Inferior parietal cortex (tissue), 1 donor: Measurements from ENCODE around the gene GLI3.

Source experiments
- DNase-seq: peaks from one replicate; pipeline ENCODE4 v3.0.0-alpha.2; 2016; ENCODE audit errors: extremely low spot score

The GLI3 gene

DNA sequence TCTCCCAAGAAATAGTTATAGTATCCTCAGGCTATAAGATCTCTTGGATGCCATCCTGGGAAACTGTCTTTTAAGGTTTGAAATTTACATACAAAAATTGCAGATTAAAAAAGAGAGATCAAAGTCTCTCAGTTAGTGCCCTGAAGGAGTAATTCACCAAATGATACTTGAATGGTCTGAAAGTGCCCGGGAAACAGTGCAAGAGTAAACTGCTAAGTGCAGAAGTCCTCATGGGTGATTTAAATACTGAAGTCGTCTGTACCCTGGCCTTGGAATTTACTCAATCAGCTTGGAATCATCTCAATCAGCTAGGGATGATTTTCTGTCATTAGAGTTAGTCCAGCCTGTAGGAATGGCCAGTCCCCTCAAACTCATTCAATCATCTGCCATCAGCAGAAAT, 155.3 kb downstream of the GLI3 start:
- no peak for DNase-seq

DNA sequence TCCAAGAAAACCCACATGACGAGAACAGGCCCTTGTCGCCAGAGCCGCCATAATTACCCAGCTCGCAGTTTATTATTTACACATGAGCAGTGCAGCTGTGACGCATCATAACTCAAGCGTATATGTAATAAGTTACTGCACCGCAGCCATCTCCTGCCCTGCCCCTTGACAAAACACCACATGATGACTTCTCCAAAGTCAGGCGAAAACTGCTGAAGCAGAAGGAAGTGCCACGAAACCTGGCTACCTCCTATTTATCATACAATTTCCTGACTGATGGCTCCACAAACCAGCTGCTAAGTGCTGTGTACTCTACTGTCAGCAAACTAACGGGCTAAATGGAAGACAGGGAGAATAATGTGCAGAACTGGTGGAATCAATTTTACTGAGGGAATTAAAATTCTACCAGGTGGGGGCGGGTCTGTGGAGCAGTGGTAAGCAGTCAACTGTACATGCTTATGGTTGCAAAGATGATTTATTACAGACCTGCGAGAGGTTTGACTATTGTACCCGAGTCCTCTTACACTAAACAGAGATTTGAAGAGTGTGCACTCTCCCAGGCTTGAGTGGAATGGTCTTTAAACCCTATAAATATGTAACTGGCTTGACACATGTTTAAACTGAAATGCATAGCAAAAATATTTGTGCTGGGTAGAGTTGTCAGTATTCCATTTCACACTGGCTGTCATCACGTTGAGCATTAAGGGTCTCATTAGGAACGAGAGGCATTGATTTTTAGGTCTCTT, 156.0 kb downstream of the GLI3 start:
- no peak for DNase-seq

DNA sequence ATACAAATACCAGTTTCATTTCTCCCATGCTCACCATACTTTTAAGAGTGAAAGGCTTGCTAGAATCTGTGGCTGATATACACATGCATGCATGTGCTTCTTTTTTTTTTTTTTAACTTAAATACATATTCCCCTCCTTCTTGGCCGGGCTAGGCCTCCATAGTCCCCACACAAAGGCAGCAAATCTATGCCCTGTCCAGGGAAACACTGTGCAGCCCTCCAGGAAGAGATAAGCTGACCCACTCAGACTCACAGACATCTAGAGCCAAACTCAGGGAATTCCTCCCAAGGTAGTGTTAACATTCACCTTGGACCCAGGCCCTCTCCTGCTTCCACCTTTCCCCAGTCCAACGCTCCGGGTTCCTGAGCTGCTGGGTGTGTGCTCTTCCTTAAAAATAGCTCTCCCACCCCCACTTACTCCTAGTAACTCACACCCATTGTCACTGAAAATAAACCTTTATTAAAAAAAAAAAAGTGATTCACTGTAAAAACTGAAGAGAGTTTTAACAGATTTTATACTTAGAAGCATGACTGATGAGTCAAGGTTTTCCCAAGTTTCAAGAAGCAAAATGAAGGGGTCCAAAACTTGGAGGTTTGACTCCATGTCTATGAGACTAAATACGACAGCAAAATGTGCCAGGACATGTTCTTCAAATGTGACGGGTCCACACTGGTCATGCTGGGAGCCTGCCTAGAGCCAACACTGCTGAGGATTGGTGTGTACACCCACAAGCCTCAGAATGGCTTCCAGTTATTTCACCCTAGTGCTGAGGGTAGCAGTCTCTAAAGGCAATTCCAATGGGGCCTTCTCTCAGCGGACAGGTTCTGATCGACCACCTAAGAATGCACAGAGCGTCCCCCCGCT, 159.5 kb downstream of the GLI3 start:
- DNase-seq = no peak

DNA sequence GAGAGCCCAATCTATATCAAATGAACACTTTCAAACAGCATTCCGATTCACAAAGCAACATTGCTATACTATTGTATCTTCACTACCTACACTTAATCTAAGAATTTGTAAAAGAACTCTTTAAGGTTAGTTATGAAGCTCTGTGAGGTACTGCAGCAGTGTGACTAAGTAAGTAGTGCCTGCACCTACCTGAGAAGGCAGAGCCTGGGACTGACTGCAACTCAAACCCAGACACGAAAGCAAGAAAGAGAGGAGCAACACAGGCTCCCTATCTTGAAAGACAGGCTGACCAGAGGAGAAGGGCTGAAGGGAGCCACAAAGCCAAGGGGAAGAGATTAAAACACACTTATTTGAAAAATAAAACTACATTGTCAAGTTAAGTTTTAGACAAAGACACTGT, 160.1 kb downstream of the GLI3 start:
- no peak for DNase-seq

DNA sequence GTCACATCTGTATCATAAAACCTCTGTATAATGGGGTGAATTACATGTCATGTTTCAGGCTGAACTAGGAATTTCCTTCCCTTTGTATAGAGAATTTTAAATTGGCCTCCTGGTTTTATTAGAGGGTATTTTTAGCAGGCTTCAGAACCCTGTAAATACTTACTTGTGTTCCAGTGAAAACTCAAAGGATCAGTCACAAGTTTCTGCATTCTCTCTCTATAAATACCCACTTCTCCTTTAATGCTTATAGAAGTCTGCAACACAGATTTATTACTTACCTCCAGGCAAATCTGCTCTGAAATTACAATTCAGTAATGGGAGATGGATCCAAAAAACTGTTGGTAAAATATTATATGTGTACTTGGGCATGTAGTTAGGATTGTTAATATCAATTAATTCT, 161.6 kb downstream of the GLI3 start:
- DNase-seq = no peak

DNA sequence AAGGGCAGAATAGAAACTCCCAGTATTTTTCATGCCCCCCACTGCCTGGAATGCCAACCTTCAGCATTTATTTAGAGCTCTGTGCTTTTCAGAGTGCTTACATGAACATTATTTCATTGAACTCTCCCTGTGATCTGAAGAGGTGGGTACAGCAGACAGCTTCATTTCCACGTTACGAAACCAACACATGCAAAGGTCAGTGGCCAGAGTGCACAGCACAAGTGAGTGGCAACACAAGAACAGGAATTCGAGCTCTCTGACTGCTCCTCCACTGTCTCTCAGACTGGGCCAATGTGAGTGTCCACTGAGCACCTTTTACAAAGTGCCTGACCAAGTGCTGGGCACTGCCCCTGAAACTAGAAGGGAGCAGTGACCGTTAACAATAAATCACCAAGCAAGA, 162.9 kb downstream of the GLI3 start:
- DNase-seq = no peak

DNA sequence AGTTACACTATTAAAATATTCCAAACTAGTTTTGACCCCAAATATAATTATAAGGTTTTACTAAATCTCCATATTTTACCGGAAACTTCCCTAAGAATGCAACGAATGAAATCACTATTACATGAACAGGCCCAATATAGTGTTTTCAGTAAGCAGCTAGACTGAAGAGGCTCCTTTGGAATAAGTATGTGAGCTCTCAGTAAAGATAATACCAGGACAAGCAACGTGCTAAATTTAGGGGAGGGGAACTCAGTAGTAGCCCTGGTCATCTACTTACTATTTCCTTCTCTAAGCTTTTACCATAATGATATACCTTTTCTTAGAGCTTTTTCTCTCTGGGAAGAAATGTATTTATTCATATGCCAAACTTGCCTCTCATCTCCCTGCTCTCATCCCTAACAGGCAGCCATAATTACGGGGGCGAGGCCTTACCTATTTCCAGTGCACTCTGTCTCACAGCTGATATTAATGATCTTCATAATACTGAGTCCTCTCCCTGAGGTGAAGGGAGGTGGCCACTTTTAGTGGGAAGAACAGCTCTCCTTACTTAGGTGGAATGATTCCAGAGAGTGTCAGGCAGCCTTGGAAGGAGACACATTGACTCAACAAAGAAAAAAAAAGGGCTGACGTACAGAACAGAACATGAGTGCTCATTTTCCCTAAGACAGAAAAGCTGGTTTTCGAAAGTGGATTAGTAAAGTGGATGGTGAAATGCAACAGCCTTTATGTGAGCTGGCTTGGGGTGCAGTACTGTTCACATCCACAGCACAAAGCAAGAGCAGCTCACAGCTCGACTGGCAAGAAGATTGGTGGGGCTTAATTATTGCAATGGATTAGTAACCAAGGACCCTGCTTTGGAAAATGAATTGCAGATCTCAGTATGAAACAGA, 165.4 kb downstream of the GLI3 start:
- DNase-seq = no peak

DNA sequence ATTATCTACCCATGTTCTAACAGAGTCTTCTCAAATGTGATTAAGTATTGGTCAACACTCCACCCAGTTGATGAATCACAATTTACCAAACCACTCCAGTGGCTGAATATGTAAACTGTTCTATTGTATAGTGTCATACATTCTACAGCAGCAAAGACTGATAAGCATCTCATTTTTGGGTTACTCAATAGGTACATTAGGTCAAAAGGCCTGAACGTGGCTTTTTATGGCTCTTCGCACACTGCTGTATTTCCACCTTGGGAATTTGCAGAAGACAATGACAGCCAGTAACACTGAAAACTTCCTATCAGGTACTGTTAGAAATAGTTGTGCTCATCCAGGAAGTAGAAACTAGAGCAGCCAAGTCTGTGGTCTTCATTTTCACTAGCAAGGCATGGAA, 166.9 kb downstream of the GLI3 start:
- DNase-seq = no peak

DNA sequence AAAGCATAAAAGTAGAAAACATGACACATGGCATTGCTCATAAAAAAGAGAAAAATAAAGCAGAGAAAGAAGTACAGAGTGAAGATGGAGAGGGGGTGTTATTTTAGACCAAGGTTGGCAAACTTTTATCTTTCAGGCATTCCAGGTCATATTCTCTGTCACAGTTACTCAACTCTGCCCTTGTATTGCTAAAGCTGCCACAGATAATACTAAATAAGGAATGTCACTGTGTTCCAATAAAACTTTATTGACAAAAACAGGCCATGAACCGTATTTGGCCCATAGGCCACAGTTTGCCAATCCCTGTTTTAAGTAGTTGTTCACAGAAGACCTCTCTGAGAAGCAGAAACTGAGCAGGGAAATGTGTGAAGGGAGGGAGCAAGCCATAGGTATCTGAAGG, 167.4 kb downstream of the GLI3 start:
- no peak for DNase-seq

DNA sequence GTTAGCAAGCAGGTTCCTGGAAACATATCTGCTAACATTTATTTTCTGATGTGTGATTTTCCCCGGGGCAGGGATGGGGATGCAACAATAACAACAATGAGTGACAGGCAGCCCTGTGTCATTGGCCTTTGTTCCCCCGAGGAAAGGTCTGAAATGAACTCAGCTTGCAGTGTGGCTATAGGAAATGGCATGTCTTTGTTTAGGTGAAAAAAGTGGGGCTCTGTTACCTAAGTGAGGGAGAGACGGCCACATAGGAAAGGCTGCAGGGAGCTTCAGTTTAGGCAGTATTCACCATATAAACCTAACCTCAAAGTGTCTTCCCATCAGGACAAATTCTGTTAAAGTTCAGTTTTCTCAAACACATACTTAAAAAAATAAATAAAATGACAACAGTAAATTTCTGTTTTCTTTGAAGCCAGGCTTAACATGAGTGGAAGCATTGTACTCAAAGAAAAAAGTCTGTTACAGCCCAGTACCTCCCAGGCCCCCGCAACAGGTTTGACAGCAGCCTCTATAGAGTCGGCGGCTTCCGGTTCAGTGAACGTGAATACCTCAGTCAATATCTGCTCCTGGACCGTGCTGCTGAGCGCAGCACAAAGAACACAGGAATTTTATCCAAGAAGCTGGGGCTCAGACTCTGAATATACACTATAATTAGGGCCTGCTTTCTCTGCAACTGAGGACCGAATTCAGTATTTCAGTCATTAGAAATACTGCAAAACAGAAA, 168.3 kb downstream of the GLI3 start:
- no peak for DNase-seq

DNA sequence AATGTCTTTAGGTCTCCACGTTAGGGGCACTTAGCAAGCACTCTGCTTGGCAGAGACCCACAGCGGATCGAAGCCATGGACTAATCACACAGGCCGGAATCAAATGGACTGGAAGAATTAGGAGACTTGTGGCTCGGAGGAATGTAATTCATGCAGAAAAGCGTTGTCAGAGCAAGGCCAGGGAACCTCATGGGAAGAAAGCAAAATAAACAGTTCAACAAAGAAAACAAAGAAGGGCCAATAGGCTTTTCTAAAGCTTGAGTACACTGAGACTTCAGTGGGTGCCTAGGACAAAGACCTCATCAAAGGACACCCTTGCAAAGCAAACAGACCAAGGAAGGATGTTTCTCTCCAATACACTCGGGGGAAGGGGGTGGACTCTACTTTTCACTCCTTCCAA, 171.1 kb downstream of the GLI3 start:
- DNase-seq = peak; percentile 16

DNA sequence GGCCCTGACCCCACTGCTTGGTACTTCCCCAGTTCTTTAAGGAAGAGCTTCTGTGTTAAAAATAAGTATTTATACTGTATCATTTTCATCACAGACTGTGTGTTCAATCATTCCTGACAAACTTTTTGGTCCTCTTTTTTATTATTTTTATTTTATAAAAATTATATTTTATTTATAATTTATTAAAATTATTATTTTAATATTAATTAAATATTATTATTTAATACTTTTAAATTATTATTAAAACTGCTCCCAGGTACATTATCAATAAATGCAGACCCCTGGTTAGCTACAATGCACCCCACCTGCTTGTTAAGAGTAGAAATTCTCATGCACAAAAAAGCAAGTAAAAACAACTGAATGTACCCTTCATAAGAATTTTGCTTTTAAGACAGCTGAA, 172.0 kb downstream of the GLI3 start:
- DNase-seq = no peak

DNA sequence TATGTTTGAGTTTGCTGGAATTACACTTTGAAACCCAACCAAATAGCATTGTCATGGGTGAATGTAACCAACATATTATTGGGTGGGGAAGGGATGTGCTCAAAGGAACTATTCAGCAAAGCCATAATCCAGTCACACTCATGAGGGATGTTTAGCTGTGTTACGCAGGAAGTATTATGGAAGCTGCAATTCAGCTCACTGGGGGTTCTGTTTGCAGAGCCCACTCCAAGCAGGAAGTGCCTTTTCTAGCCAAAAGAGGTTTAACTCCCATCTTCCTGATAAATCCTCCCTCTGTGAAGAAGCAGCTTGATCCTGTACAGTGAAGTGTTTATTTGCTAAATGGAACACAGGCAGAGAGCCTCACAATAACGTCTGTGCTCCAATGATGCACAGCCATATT, 172.5 kb downstream of the GLI3 start:
- no peak for DNase-seq

DNA sequence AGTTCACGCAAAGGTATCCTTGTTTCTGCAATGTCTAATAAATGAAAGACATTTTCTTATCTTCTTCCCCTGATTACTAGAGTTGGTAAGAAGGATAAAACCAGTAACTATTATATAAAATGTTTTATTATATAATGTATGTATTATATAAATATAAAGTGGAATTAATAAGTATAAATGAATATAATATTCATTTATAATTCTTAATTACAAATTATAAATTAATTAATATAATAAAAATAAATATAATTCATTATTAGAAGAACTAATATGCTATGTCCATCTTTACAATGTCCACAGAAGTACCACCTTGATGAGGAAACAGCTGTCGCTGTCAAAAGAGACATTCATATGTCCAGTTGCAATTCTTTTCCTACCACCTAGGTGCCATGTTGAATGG, 177.7 kb downstream of the GLI3 start:
- DNase-seq = no peak

DNA sequence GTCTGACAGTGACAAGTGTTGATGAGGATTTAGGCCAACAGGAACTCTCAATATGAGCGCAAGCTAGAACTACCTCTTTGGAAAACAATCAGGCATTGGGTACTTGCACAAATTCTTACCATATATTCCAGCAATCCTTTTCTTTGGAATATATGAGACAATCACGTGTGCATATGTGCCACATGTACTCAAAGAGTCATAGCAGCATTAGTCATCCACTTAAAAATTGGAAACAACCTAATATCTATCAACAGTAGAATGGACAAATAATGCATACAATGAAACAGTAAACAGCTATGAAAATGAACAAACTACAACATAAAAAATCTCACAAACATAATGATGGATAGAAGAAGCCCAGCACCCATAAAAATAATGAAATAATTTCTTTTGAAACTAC, 179.7 kb downstream of the GLI3 start:
- no peak for DNase-seq

DNA sequence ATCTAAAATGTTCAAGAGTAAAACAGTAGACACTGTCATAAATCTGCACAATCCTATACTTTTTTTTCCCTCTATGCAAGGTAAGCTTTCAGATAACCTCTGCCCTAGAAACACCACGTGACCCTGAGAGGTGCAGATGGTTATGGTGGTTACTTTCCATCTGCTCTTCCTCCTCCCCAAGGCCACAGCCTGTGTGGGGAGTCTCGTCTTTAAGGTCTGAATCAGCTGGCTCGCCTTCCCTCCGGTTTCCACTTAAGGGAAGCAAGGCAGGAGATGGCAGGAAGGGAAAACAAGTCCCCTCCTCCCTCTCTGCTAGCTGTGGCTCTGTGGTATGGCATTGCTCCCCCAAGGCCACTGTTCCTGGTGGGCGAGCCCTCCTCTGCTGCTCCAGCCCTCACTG, 181.8 kb downstream of the GLI3 start:
- DNase-seq = no peak

DNA sequence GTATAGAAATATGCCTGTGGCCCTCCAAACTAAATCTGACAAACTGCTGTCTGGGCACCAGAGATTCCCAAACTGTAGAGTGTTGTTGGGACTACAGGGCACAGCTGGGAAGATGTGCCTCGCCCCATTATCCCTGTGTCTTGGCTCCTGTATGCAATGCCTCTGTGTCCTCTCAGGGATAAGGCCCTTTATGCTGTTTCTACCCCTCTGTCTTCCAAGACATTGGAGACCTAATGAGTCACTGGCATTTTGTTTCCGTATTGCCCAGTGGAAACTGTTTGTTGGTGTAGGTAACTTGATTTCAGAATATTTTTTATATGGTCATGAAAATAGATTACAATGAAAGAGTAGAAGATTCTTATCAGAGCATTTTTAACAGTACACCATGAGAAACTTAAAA, 183.2 kb downstream of the GLI3 start:
- DNase-seq = no peak

DNA sequence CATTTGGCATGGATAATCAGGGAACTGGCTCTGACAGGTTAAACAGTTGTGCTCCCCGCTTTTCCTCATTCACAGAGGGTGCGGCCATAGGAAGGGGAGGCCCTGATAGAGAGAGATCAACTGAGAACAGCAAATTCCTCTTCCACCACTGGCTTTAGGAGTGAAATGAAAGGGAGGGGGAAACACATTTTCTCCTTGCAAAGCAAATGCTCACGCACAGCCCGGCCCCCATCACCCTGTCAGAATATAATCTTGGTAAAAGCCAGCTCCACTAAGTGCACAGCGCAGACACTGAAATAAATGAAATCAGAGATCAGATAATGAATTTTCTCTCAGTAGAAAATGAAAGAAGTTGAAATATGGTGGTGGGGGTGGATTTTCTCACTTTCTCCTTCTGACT, 187.2 kb downstream of the GLI3 start:
- no peak for DNase-seq

DNA sequence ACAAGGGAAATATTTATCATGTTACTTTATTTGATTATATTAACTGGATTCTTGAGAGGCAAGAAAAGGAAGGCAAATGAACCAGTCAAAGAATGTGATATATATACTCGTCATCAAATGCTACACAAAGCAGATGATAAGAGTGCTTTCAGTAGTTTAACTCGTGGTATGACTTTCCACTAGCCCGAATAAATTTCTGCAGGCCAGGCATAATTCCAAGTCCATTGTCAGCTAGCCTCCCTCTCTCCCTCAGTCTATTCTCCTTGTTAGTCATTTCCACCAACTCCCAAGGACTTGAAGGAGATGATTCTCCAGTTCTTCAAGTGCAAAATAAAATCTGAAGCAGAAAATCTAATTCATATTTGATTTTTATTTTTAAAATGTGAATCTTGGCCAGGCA, 190.5 kb downstream of the GLI3 start:
- DNase-seq = no peak

DNA sequence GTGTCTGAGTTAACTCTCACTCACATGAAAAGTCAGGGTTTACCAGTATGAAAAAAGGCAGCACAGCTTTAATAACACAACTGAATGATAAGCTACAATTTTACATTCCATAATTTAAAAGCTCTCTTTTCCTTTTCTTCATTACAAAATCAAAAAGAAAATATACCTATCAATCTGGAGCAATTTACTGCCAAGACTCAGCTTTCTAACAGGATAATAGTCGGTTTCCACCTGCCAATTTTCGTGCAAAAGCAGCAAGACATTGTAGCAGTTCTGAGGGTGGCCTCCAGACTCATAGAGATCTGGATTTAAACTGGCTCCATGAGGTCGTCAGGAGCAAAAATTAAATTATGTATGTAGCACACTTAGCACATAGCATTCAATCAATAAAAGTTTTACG, 191.0 kb downstream of the GLI3 start:
- no peak for DNase-seq

DNA sequence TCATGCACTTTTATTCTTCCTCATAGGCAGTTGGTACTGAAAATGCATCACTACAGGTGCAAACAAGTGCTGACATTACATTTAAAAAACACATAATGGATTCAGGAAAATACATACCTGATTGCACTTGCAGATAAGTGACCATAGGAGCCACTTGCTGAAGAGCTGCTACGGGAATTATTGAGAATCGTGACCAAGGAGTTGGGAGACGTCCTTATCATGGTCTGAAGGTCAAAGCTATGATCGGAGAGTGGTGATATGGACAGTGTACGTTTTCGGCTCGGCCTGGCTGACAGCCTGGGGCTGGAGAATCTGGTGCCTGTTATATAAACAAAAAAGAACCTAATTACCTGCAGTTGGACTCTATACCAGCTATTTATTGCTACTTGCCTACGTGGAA, 197.1 kb downstream of the GLI3 start:
- DNase-seq = no peak

DNA sequence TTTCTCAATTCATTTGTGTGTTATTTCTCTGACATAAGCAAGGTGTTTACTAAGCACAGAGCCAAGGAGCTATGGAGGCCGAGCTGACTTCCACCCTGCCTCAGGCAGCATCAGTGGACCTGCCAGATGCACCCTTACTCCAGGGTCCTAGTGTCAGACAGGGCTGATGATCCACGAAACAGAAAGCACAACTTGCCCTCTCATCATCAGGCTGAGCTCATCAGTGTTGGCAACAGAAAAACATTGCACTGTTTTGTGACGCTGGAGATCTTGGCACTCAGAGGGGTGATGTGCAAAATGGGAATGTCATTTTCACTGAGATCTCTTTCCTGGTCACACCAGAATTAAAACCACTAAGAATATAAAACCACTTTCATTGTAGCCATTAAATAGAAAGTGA, 201.8 kb downstream of the GLI3 start:
- DNase-seq = no peak
